ENCODE measurements around the gene NR4A1. TPM values are rescaled to one million over a fixed set of nuclear protein-coding genes. Genes with fewer than 3 reads are reported as not detected.
A peak's percentile ranks its signal among the peaks of the same experiment; 100 is the strongest.

Gene NR4A1
- total and polyA plus RNA-seq, 10 donors = 11.8 to 113 (median 50.3) TPM

DNA sequence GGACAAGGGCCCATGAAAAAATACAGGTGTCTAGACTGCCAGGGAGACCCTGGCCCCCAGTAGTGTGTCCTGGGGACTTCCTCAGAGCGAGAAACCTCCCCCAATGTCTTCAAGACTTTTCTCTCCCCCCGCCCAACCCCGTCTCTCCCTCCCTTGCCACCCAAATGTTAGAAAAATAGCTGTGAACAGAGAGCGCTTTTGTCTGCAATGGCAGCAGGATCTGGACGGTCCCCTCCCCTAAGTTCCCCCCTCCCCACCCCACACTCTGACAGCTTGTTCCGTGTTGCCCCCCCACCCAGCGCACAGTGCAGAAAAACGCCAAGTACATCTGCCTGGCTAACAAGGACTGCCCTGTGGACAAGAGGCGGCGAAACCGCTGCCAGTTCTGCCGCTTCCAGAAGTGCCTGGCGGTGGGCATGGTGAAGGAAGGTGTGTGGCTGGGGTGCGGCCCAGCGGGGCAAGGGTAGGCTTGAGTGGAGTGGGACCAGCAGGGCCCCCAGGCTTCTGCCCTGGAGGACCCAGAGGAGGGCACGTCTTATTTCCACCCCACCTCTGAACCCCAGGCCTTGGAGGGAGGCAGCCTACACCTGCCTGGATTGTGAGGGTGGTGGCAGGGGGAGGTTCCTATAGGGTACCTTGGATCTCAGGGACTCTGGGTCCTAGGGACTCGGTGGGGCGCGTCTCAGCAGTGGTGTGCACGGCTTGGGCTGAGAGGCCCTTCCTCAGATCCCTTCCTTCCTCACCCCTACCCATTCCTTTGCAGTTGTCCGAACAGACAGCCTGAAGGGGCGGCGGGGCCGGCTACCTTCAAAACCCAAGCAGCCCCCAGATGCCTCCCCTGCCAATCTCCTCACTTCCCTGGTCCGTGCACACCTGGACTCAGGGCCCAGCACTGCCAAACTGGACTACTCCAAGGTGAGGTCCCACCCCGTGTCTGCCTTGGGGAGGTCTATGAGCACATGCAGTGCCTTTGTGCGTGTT lies 4.8 kb downstream of the NR4A1 start:
- Histone ChIP-seq H3K4me3 (no peak overlapping the region), H3K27ac (no peak overlapping the region), H3K9me3 (no peaks in the 10 kb centered on the region), H3K4me1 (peaks cover 0 to 49% (median 25%) of the 10 kb centered on the region in 6 donors), H3K36me3 (peaks cover 0 to 56% (median 34%) of the 10 kb centered on the region in 6 donors), H3K27me3 (replicated peaks in 1 of 7) (peaks cover 0 to 4% (median 0%) of the 10 kb centered on the region in 7 donors)
- intact Hi-C loops (cut with DNase I; ENCODE audit: low total_unique reads) = no loop called here
- TF ChIP-seq POLR2AphosphoS5 (IDR thresholded peaks at IDR 0.05) = peak; percentile 33 to 74 (median 58)
- no peak for TF ChIP-seq POLR2A (IDR thresholded peaks at IDR 0.05)
- TF ChIP-seq, protein P1, sequence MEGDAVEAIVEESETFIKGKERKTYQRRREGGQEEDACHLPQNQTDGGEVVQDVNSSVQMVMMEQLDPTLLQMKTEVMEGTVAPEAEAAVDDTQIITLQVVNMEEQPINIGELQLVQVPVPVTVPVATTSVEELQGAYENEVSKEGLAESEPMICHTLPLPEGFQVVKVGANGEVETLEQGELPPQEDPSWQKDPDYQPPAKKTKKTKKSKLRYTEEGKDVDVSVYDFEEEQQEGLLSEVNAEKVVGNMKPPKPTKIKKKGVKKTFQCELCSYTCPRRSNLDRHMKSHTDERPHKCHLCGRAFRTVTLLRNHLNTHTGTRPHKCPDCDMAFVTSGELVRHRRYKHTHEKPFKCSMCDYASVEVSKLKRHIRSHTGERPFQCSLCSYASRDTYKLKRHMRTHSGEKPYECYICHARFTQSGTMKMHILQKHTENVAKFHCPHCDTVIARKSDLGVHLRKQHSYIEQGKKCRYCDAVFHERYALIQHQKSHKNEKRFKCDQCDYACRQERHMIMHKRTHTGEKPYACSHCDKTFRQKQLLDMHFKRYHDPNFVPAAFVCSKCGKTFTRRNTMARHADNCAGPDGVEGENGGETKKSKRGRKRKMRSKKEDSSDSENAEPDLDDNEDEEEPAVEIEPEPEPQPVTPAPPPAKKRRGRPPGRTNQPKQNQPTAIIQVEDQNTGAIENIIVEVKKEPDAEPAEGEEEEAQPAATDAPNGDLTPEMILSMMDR (IDR thresholded peaks at IDR 0.05 in 8 of 11, conservative IDR thresholded peaks at IDR 0.05 in 3 of 11) = no peak
- 86 to 91% (median 89%) methylated on average over 24 to 27 of the region's 27 CpGs for WGBS, 5 donors
- DNase-seq = peak; percentile 46

DNA sequence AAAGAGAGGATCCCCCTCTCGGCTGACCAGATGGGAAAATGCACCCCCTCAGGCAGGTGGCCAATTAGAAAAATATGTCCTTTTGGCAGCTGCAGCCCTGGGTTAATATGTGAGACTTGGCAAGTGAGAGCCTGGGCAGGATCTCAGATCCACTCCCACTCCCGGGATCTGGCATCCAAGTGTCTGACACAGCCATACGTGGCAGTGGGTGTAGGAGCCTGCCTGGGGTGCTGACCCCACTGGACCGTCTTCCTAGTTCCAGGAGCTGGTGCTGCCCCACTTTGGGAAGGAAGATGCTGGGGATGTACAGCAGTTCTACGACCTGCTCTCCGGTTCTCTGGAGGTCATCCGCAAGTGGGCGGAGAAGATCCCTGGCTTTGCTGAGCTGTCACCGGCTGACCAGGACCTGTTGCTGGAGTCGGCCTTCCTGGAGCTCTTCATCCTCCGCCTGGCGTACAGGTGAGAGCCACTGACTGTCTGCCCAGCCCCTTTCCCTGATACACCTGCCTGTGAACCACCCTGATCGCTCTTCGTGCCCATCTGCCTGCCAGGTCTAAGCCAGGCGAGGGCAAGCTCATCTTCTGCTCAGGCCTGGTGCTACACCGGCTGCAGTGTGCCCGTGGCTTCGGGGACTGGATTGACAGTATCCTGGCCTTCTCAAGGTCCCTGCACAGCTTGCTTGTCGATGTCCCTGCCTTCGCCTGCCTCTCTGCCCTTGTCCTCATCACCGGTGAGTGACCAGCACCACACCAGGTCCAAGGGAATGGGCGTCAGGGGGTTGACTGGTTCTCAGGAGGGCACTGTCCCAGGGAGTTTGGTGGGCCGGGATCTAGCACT lies 5.8 kb downstream of the NR4A1 start:
- Histone ChIP-seq H3K9me3 (no peaks in the 10 kb centered on the region), H3K4me3 (no peak overlapping the region), H3K27me3 (replicated peaks in 1 of 7) (no peaks in the 10 kb centered on the region), H3K27ac (no peak overlapping the region), H3K36me3 (peaks cover 0 to 56% (median 34%) of the 10 kb centered on the region in 6 donors), H3K4me1 (peaks cover 0 to 49% (median 24%) of the 10 kb centered on the region in 6 donors)
- TF ChIP-seq, protein P1 (IDR thresholded peaks at IDR 0.05 in 8 of 11, conservative IDR thresholded peaks at IDR 0.05 in 3 of 11) = no peak
- TF ChIP-seq POLR2A (IDR thresholded peaks at IDR 0.05) (no peak), POLR2AphosphoS5 (IDR thresholded peaks at IDR 0.05) (peak; percentile 56 to 72 (median 59))
- no peak for DNase-seq
- 81 to 95% (median 90%) methylated on average over 14 to 23 of the region's 23 CpGs for WGBS, 5 donors
- intact Hi-C loops (cut with DNase I; ENCODE audit: low total_unique reads) = no loop called here

DNA sequence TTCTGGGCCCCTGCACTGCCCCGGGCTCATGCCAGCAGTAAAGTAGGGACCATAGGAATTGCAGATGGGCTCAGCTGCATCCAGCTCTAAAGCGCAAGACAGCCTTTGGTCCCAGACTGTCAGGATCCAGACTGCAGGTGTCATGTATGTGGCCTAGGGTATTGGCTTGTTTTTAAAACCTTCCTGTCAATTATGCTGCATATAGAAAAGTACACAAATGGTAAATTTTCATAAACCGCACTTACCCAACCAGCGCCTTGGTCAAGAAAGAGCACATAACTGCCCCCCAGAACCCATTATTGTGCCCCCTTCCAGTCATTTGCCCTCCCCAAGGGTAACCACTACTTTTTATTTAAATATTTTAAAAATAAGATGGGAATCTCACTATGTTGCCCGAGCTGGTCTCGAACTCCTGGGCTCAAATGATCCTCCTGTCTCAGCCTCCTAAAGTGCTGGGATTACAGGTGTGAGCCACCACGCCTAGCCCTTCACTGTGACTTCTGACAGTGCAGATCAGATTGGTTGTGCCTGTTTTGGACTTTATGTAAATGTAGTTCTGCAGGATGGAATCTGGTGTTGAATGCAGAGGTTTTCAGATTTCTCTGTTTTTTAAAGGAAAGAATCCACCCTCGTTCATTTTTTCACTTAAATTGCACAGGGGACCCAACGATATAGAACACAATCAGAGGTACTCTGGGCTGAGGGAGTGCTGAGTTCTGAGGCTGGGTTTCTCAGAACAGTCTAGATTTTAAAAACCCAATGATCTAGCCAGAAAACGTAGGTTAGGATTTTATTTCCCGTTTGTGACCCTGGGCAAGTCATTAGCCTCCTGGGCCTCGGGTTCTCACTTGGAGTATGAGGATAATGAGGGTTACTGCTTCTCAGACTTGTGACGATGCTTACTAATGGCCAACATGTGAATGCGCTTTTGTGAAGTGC lies 6.7 kb downstream of the NR4A1 start:
- H3K36me3 ChIP-seq = peaks cover 0 to 56% (median 34%) of the 10 kb centered on the region in 6 donors
- H3K9me3 ChIP-seq = no peaks in the 10 kb centered on the region
- 85 to 96% (median 89%) methylated on average over 14 of the region's 14 CpGs for WGBS, 5 donors
- no peak overlapping the region for H3K4me3 ChIP-seq
- intact Hi-C loops (cut with DNase I; ENCODE audit: low total_unique reads) = no loop called here
- no peak for DNase-seq
- no peak for TF ChIP-seq POLR2AphosphoS5 (IDR thresholded peaks at IDR 0.05)
- no peak for TF ChIP-seq POLR2A (IDR thresholded peaks at IDR 0.05)
- TF ChIP-seq, protein P1 (IDR thresholded peaks at IDR 0.05 in 8 of 11, conservative IDR thresholded peaks at IDR 0.05 in 3 of 11) = no peak
- H3K4me1 ChIP-seq = peaks cover 0 to 49% (median 27%) of the 10 kb centered on the region in 6 donors
- H3K27ac ChIP-seq = no peak overlapping the region
- no peaks in the 10 kb centered on the region for H3K27me3 ChIP-seq (replicated peaks in 1 of 7)
